Parietal lobe (tissue), 2 donors: ENCODE results near the gene ATF7IP2. TPM values are rescaled to one million over a fixed set of nuclear protein-coding genes. Genes with fewer than 3 reads are reported as not detected.

Source experiments
- small RNA-seq: library from RNA; depleted of rRNA; stranded (forward); fragments of <200 nt; gene quantifications from one replicate; pipeline ENCODE3, GENCODE V24; 2014; ENCODE audit warnings: low replicate concordance
- total RNA-seq: library from RNA; depleted of rRNA; stranded (reverse); fragments of >200 nt; gene quantifications from one replicate; pipeline ENCODE4 v1.2.3, GENCODE V29; 2014

Gene ATF7IP2
- total RNA-seq = 14.4 TPM

GRCh38 chr16:10385725-10386516, at the start of gene ATF7IP2:
Gene ATF7IP2 (plus strand): TSS chr16:10386061. CDS start chr16:10430621, 44,560 bp downstream.

Small RNA genes lying within 50 kb of the gene (small RNA-seq; reads per million reads assigned to genes)
- not detected for gene RNU6-633P

Other genes with a start within 250 kb of the ATF7IP2 start
- gene GRIN2A, start 203.6 kb upstream of the ATF7IP2 start, total RNA-seq = 18.5 TPM
- 3.1 TPM for gene EMP2, start 194.5 kb downstream of the ATF7IP2 start, total RNA-seq